Activated naive CD4-positive, alpha-beta T cell treated with anti-CD3 and anti-CD28 coated beads for 36 hours (primary cell): Measurements from ENCODE around the gene PSMD6. TPM values are rescaled to one million over a fixed set of nuclear protein-coding genes. Genes with fewer than 3 reads are reported as not detected.

Experiments
- CTCF ChIA-PET: fragments of 350-600 bp; sonication (Branson Sonifier 250); formaldehyde crosslinking; loops from one replicate; lab custom pipeline; 2021; ENCODE audit warnings: antibody characterized with exemption; lab: Charles Lee
- DNase-seq: peaks from one replicate; pipeline ENCODE4 v3.0.0-alpha.2; 2020
- H3K27ac Mint-ChIP-seq: one replicate; pipeline ENCODE4 v1.8.0; 2021; ENCODE audit warnings: mild to moderate bottlenecking, mixed read lengths
- H3K27me3 Mint-ChIP-seq: one replicate; pipeline ENCODE4 v1.8.0; 2021; ENCODE audit warnings: low read depth, mixed read lengths
- H3K36me3 Mint-ChIP-seq: one replicate; pipeline ENCODE4 v1.8.0; 2021; ENCODE audit warnings: low read depth, mixed read lengths
- H3K4me1 Mint-ChIP-seq: one replicate; pipeline ENCODE4 v1.8.0; 2021; ENCODE audit warnings: low read depth, mixed read lengths
- H3K4me3 Mint-ChIP-seq: one replicate; pipeline ENCODE4 v1.8.0; 2021; ENCODE audit warnings: mild to moderate bottlenecking, moderate library complexity, mixed read lengths
- H3K9me3 Mint-ChIP-seq: one replicate; pipeline ENCODE4 v1.8.0; 2021; ENCODE audit warnings: mixed read lengths
- intact Hi-C: fragments of 100-400 bp; cut with micrococcal nuclease; formaldehyde crosslinking; loops from one replicate; pipeline ENCODE4 v1.15.1; 2023
- total RNA-seq, 2 experiments: library from RNA; stranded (reverse); gene quantifications; one replicate each; pipeline ENCODE4 v1.2.3, GENCODE V29; 2021

Gene PSMD6
- total RNA-seq, 2 experiments from 2014 or later = 101 to 103 TPM

GRCh38 chr3:64003589-64003988 is 19.7 kb downstream of the PSMD6 start:
- peak overlapping the region; percentile 33 for H3K27ac Mint-ChIP-seq
- intact Hi-C loops = no loop called here

GRCh38 chr3:64002233-64002632 is 21.1 kb downstream of the PSMD6 start:
- no peaks in the 10 kb centered on the region for H3K9me3 Mint-ChIP-seq
- peaks cover 7% of the 10 kb centered on the region for H3K4me1 Mint-ChIP-seq

More at GRCh38 chr3:64003589-64003988, 19.7 kb downstream of the PSMD6 start:
- CTCF ChIA-PET = interaction anchor here (0.6 to 1.9 kb wide), 5 partner anchors 9 to 42 kb away, joined by 3 to 13 read pairs (median 3); no protein-coding TSS in a partner anchor
- no peak for DNase-seq
- H3K4me3 Mint-ChIP-seq = no peak overlapping the region
- H3K27me3 Mint-ChIP-seq = no peaks in the 10 kb centered on the region
- peaks cover 13% of the 10 kb centered on the region for H3K4me1 Mint-ChIP-seq
- no peaks in the 10 kb centered on the region for H3K9me3 Mint-ChIP-seq
- peaks cover 22% of the 10 kb centered on the region for H3K36me3 Mint-ChIP-seq

GRCh38 chr3:64000453-64001055 is 22.7 kb downstream of the PSMD6 start:
- peaks cover 41% of the 10 kb centered on the region for H3K36me3 Mint-ChIP-seq
- no peaks in the 10 kb centered on the region for H3K9me3 Mint-ChIP-seq
- DNase-seq = no peak
- H3K4me3 Mint-ChIP-seq = no peak overlapping the region
- no peak overlapping the region for H3K27ac Mint-ChIP-seq
- H3K4me1 Mint-ChIP-seq = peaks cover 16% of the 10 kb centered on the region
- intact Hi-C loops = no loop called here
- CTCF ChIA-PET = no interaction called here
- H3K27me3 Mint-ChIP-seq = no peaks in the 10 kb centered on the region

More at GRCh38 chr3:64002233-64002632, 21.1 kb downstream of the PSMD6 start:
- Mint-ChIP-seq H3K27me3 (no peaks in the 10 kb centered on the region), H3K36me3 (peaks cover 27% of the 10 kb centered on the region), H3K4me3 (no peak overlapping the region), H3K27ac (peak overlapping the region; percentile 69)
- CTCF ChIA-PET = interaction anchor here (1.3 to 1.9 kb wide), 2 partner anchors 8 to 41 kb away, joined by 3 to 13 read pairs; no protein-coding TSS in a partner anchor
- no peak for DNase-seq
- intact Hi-C loops = no loop called here

- no peak overlapping the region for H3K4me3 Mint-ChIP-seq
- peak overlapping the region; percentile 42 for H3K27ac Mint-ChIP-seq
- H3K36me3 Mint-ChIP-seq = peaks cover 49% of the 10 kb centered on the region
- H3K9me3 Mint-ChIP-seq = no peaks in the 10 kb centered on the region
- intact Hi-C loops = no loop called here
- H3K27me3 Mint-ChIP-seq = no peaks in the 10 kb centered on the region
- DNase-seq = no peak
- H3K4me1 Mint-ChIP-seq = peaks cover 27% of the 10 kb centered on the region
- CTCF ChIA-PET = interaction anchor here (0.7 to 1.3 kb wide), 2 partner anchors 12 to 41 kb away, joined by 3 to 4 read pairs; no protein-coding TSS in a partner anchor
These were observed 24.2 kb downstream of the PSMD6 start for GRCh38 chr3:63998852-63999754.

GRCh38 chr3:63995086-63995485 is 28.2 kb downstream of the PSMD6 start:
- CTCF ChIA-PET = interaction anchor here (0.9 to 5.2 kb wide), 9 partner anchors 8 to 44 kb away, joined by 3 to 52 read pairs (median 17); partner anchors contain the start of gene PSMD6
- Mint-ChIP-seq H3K27me3 (no peaks in the 10 kb centered on the region), H3K4me3 (no peak overlapping the region), H3K27ac (peak overlapping the region; percentile 65), H3K4me1 (peaks cover 31% of the 10 kb centered on the region), H3K9me3 (no peaks in the 10 kb centered on the region), H3K36me3 (peaks cover 58% of the 10 kb centered on the region)
- intact Hi-C loops = no loop called here
- DNase-seq = no peak

GRCh38 chr3:63993653-63994079 is 29.6 kb downstream of the PSMD6 start:
- DNase-seq = peak; percentile 65
- Mint-ChIP-seq H3K27me3 (no peaks in the 10 kb centered on the region), H3K27ac (peak overlapping the region; percentile 41), H3K36me3 (peaks cover 51% of the 10 kb centered on the region), H3K9me3 (no peaks in the 10 kb centered on the region), H3K4me1 (peaks cover 31% of the 10 kb centered on the region), H3K4me3 (no peak overlapping the region)
- intact Hi-C loops = loop anchor here (1.0 kb wide), 4 partner anchors 15 to 642 kb away; no protein-coding TSS in a partner anchor
- CTCF ChIA-PET = interaction anchor here (0.6 to 5.2 kb wide), 21 partner anchors 8 to 366 kb away, joined by 3 to 52 read pairs (median 6); partner anchors contain the start of gene PSMD6

GRCh38 chr3:63992516-63993209 is 30.6 kb downstream of the PSMD6 start:
- DNase-seq = no peak
- CTCF ChIA-PET = interaction anchor here (0.6 to 5.2 kb wide), 16 partner anchors 7 to 1528 kb away, joined by 3 to 52 read pairs (median 6); partner anchors contain the start of gene PSMD6
- peak overlapping the region; percentile 61 for H3K27ac Mint-ChIP-seq
- H3K4me3 Mint-ChIP-seq = no peak overlapping the region
- intact Hi-C loops = loop anchor here (1.0 kb wide), 4 partner anchors 14 to 641 kb away; no protein-coding TSS in a partner anchor
- H3K4me1 Mint-ChIP-seq = peaks cover 28% of the 10 kb centered on the region
- H3K27me3 Mint-ChIP-seq = no peaks in the 10 kb centered on the region
- peaks cover 52% of the 10 kb centered on the region for H3K36me3 Mint-ChIP-seq
- H3K9me3 Mint-ChIP-seq = no peaks in the 10 kb centered on the region

GRCh38 chr3:63991666-63992065 is 31.6 kb downstream of the PSMD6 start:
- peak overlapping the region; percentile 64 for H3K27ac Mint-ChIP-seq
- CTCF ChIA-PET = interaction anchor here (0.6 to 5.2 kb wide), 6 partner anchors 9 to 116 kb away, joined by 3 to 52 read pairs (median 14); no protein-coding TSS in a partner anchor
- DNase-seq = no peak
- intact Hi-C loops = no loop called here
- H3K4me3 Mint-ChIP-seq = no peak overlapping the region
- H3K27me3 Mint-ChIP-seq = no peaks in the 10 kb centered on the region
- no peaks in the 10 kb centered on the region for H3K9me3 Mint-ChIP-seq
- peaks cover 45% of the 10 kb centered on the region for H3K36me3 Mint-ChIP-seq
- peaks cover 27% of the 10 kb centered on the region for H3K4me1 Mint-ChIP-seq

GRCh38 chr3:63990733-63991132 is 32.6 kb downstream of the PSMD6 start:
- intact Hi-C loops = no loop called here
- Mint-ChIP-seq H3K27ac (peak overlapping the region; percentile 32), H3K36me3 (peaks cover 42% of the 10 kb centered on the region), H3K27me3 (no peaks in the 10 kb centered on the region), H3K9me3 (no peaks in the 10 kb centered on the region), H3K4me3 (no peak overlapping the region), H3K4me1 (peaks cover 25% of the 10 kb centered on the region)
- no peak for DNase-seq
- CTCF ChIA-PET = interaction anchor here (0.8 to 5.2 kb wide), 4 partner anchors 13 to 33 kb away, joined by 3 to 52 read pairs (median 26); partner anchors contain the start of gene PSMD6

GRCh38 chr3:63990204-63990603 is 33.1 kb downstream of the PSMD6 start:
- Mint-ChIP-seq H3K27ac (no peak overlapping the region), H3K4me3 (no peak overlapping the region), H3K4me1 (peaks cover 25% of the 10 kb centered on the region), H3K9me3 (no peaks in the 10 kb centered on the region), H3K27me3 (no peaks in the 10 kb centered on the region), H3K36me3 (peaks cover 42% of the 10 kb centered on the region)
- CTCF ChIA-PET = interaction anchor here (1.6 to 5.2 kb wide), 2 partner anchors 12 to 29 kb away, joined by 8 to 52 read pairs; no protein-coding TSS in a partner anchor
- no peak for DNase-seq
- intact Hi-C loops = no loop called here

GRCh38 chr3:63988943-63989342 is 34.4 kb downstream of the PSMD6 start:
- Mint-ChIP-seq H3K27ac (peak overlapping the region; percentile 5), H3K27me3 (no peaks in the 10 kb centered on the region), H3K4me1 (peaks cover 22% of the 10 kb centered on the region), H3K36me3 (peaks cover 41% of the 10 kb centered on the region), H3K9me3 (no peaks in the 10 kb centered on the region), H3K4me3 (no peak overlapping the region)
- CTCF ChIA-PET = interaction anchor here (0.6 kb wide), 1 partner anchor 31 kb away, joined by 6 read pairs; no protein-coding TSS in a partner anchor
- no peak for DNase-seq
- intact Hi-C loops = no loop called here
